ENCODE results near the gene MGAT5. TPM values are rescaled to one million over a fixed set of nuclear protein-coding genes. Genes with fewer than 3 reads are reported as not detected.

MGAT5 gene
- total RNA-seq, 3 donors from 2014 or later (not counting 1 experiment from before 2014, with no cell fraction given): 39.7 to 58.2 (median 57.0) TPM

DNA sequence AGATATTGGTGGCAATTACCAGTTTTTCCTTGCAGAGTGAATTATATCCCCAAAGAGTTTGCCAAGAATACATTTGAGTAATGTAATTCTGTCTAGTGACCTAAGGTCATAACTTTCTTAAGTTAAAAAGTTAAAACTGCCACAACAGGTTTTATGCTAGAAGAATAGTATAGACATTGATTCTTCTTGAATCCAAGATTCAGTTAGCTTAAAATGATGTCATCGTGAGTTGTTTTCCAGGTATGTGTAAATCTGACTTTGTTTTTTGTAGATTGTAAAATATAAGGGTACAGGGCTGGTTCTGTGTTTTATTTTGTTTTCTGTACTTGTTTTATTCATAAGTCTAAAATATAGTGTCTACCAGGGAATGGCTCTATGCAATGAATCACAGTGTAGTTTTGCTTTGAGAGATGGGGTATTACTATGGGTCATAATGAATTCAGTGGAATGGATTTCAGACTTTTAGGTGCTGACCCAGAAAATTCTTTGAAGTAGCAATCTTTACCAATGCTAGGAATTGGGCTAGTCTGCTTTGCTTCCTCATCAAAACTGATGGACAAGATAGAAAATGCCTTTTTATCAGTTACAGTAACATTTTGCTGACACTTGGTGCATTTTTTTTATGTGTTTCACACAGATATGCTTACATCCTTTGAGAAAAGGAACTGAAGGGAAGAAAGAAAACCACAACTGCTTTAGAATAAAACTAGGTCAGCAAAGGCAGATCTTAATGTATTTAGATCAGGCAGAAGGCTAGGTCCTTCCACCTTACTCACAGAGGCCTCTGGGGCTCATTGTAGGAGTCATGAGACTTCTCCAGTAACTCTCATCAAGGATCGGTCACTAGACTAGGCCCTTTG lies 20.8 kb upstream of the MGAT5 start:
- DNase-seq (peak in 1 of 2 donors; percentile 64), ATAC-seq (peak; percentile 63 to 73 (median 69))
- Mint-ChIP-seq H3K9me3 (peaks cover 0 to 3% of the 10 kb centered on the region in 2 donors), H3K36me3 (no peaks in the 10 kb centered on the region), H3K27me3 (ENCODE audit: low read depth in 2 of 2) (no peaks in the 10 kb centered on the region), H3K4me3 (peak overlapping the region; percentile 18), H3K27ac (peak overlapping the region; percentile 83 to 89), H3K4me1 (peaks cover 73 to 77% of the 10 kb centered on the region in 2 donors)
- WGBS (ENCODE audit: insufficient coverage): 39% methylated on average over 2 of the region's 2 CpGs
- intact Hi-C loops (cut with micrococcal nuclease): no loop called here
- Histone ChIP-seq H3K36me3 (ENCODE audit: control insufficient read depth, insufficient read depth, low read length) (no peaks in the 10 kb centered on the region), H3K4me3 (ENCODE audit: low read length) (no peak overlapping the region), H3K27me3 (ENCODE audit: control insufficient read depth, insufficient read depth, low read length) (no peaks in the 10 kb centered on the region), H3K9me3 (ENCODE audit: control insufficient read depth, insufficient read depth, low read length) (peaks cover 4% of the 10 kb centered on the region), H3K4me1 (ENCODE audit: control insufficient read depth, insufficient read depth, low read length) (peaks cover 38% of the 10 kb centered on the region), H3K27ac (ENCODE audit: low read length) (peak overlapping the region; percentile 72)
- TF ChIP-seq, protein P1, sequence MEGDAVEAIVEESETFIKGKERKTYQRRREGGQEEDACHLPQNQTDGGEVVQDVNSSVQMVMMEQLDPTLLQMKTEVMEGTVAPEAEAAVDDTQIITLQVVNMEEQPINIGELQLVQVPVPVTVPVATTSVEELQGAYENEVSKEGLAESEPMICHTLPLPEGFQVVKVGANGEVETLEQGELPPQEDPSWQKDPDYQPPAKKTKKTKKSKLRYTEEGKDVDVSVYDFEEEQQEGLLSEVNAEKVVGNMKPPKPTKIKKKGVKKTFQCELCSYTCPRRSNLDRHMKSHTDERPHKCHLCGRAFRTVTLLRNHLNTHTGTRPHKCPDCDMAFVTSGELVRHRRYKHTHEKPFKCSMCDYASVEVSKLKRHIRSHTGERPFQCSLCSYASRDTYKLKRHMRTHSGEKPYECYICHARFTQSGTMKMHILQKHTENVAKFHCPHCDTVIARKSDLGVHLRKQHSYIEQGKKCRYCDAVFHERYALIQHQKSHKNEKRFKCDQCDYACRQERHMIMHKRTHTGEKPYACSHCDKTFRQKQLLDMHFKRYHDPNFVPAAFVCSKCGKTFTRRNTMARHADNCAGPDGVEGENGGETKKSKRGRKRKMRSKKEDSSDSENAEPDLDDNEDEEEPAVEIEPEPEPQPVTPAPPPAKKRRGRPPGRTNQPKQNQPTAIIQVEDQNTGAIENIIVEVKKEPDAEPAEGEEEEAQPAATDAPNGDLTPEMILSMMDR (IDR thresholded peaks at IDR 0.05): peak; percentile 10

DNA sequence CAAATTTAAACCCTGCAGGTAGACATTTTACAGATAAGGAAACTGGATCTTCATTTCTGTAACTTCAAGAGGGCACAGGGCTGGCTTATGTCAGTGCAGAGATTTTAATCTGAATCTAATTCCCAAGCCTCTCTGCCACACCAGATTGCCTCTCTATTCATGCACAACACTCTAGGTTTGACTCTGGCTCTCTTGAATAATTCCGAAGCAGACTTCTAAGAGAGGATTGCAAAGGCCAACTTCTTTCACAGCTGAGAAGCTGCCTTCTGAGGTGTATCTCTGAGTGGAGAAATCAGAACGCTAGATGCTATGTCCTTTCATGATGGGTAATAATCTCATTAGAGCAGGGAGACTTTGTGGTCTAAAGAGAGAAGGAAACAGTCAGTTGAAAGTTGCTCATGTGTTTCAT lies 20.1 kb upstream of the MGAT5 start:
- ATAC-seq: no peak
- peak overlapping the region; percentile 72 for H3K27ac ChIP-seq (ENCODE audit: low read length)
- no peak for DNase-seq
- 28% methylated on average over 2 of the region's 2 CpGs for WGBS (ENCODE audit: insufficient coverage)
- H3K4me3 Mint-ChIP-seq: peak overlapping the region; percentile 18
- H3K9me3 Mint-ChIP-seq: peaks cover 0 to 3% of the 10 kb centered on the region in 2 donors
- intact Hi-C loops (cut with micrococcal nuclease): no loop called here
- peaks cover 73 to 80% of the 10 kb centered on the region in 2 donors for H3K4me1 Mint-ChIP-seq
- no peaks in the 10 kb centered on the region for H3K27me3 ChIP-seq (ENCODE audit: control insufficient read depth, insufficient read depth, low read length)
- no peaks in the 10 kb centered on the region for H3K36me3 ChIP-seq (ENCODE audit: control insufficient read depth, insufficient read depth, low read length)
- peaks cover under 1% of the 10 kb centered on the region for H3K9me3 ChIP-seq (ENCODE audit: control insufficient read depth, insufficient read depth, low read length)
- TF ChIP-seq, protein P1 (IDR thresholded peaks at IDR 0.05): no peak
- H3K27ac Mint-ChIP-seq: peak overlapping the region; percentile 83 to 89
- H3K27me3 Mint-ChIP-seq (ENCODE audit: low read depth in 2 of 2): no peaks in the 10 kb centered on the region
- no peak overlapping the region for H3K4me3 ChIP-seq (ENCODE audit: low read length)
- H3K36me3 Mint-ChIP-seq: no peaks in the 10 kb centered on the region
- peaks cover 38% of the 10 kb centered on the region for H3K4me1 ChIP-seq (ENCODE audit: control insufficient read depth, insufficient read depth, low read length)

DNA sequence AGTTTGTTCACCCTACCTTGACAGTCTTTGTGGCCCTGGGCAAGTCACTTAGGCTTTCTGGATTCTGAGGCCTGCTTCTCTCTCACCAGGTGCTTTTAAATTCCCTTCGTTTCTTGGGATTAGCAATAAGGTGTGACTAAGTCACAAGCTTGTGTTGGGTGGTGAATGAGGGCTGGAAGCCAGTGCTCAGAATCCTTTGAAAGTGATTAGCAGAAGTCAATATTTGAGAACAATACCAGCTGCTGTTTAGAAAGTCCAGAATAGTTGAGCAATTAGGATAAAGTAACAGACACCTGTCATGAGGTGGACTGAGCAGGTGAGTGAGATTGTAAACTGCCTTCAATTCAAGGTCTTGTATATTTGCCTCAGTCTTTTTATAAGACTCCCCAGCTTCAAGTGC lies 19.3 kb upstream of the MGAT5 start:
- Histone ChIP-seq H3K36me3 (ENCODE audit: control insufficient read depth, insufficient read depth, low read length) (no peaks in the 10 kb centered on the region), H3K4me3 (ENCODE audit: low read length) (no peak overlapping the region), H3K9me3 (ENCODE audit: control insufficient read depth, insufficient read depth, low read length) (no peaks in the 10 kb centered on the region), H3K27ac (ENCODE audit: low read length) (peak overlapping the region; percentile 72), H3K27me3 (ENCODE audit: control insufficient read depth, insufficient read depth, low read length) (no peaks in the 10 kb centered on the region), H3K4me1 (ENCODE audit: control insufficient read depth, insufficient read depth, low read length) (peaks cover 38% of the 10 kb centered on the region)
- 83% methylated on average over 1 of the region's 1 CpG for WGBS (ENCODE audit: insufficient coverage)
- no peak for ATAC-seq
- H3K27ac Mint-ChIP-seq: peak overlapping the region; percentile 83 to 89
- TF ChIP-seq, protein P1 (IDR thresholded peaks at IDR 0.05): no peak
- no peaks in the 10 kb centered on the region for H3K27me3 Mint-ChIP-seq (ENCODE audit: low read depth in 2 of 2)
- no peaks in the 10 kb centered on the region for H3K36me3 Mint-ChIP-seq
- peaks cover 0 to 3% of the 10 kb centered on the region in 2 donors for H3K9me3 Mint-ChIP-seq
- H3K4me3 Mint-ChIP-seq: peak overlapping the region; percentile 22
- intact Hi-C loops (cut with micrococcal nuclease): no loop called here
- H3K4me1 Mint-ChIP-seq: peaks cover 76 to 84% of the 10 kb centered on the region in 2 donors
- DNase-seq: no peak
